Neural crest cell (in vitro differentiated cells): ENCODE measurements around the gene NR3C1. TPM values are rescaled to one million over a fixed set of nuclear protein-coding genes. Genes with fewer than 3 reads are reported as not detected.

Experiments
- DNase-seq: peaks from one replicate; pipeline ENCODE4 v3.0.0; 2021; ENCODE audit warnings: low read depth, mixed read lengths, low spot score
- H3K27ac Mint-ChIP-seq: one replicate; pipeline ENCODE4 v1.8.0; 2021; ENCODE audit warnings: mild to moderate bottlenecking, mixed read lengths; ENCODE audit not compliant: unreplicated experiment
- H3K27me3 Mint-ChIP-seq: 2 replicates; pipeline ENCODE4 v1.8.0; 2021; ENCODE audit warnings: low read depth, mild to moderate bottlenecking, mixed read lengths
- H3K36me3 Mint-ChIP-seq: 2 replicates; pipeline ENCODE4 v1.8.0; 2021; ENCODE audit warnings: low read depth, mild to moderate bottlenecking, mixed read lengths
- H3K4me1 Mint-ChIP-seq: 2 replicates; pipeline ENCODE4 v1.8.0; 2021; ENCODE audit warnings: mixed read lengths
- H3K4me3 Mint-ChIP-seq: one replicate; pipeline ENCODE4 v1.8.0; 2021; ENCODE audit warnings: mild to moderate bottlenecking, mixed read lengths
- H3K9me3 Mint-ChIP-seq: 2 replicates; pipeline ENCODE4 v1.8.0; 2021; ENCODE audit warnings: mixed read lengths
- total RNA-seq: library from RNA; stranded (reverse); gene quantifications from 2 replicates; pipeline ENCODE4 v1.2.1, GENCODE V29; 2021
- TF ChIP-seq, protein P1 (sequence below): fragments of 200-600 bp; sonication (generic); conservative IDR thresholded peaks from 2 replicates; pipeline ENCODE4 v1.5.0; 2021; ENCODE audit warnings: antibody characterized with exemption, mild to moderate bottlenecking

Gene NR3C1
- total RNA-seq, 1 donor from 2014 or later = 1.8 TPM

DNA sequence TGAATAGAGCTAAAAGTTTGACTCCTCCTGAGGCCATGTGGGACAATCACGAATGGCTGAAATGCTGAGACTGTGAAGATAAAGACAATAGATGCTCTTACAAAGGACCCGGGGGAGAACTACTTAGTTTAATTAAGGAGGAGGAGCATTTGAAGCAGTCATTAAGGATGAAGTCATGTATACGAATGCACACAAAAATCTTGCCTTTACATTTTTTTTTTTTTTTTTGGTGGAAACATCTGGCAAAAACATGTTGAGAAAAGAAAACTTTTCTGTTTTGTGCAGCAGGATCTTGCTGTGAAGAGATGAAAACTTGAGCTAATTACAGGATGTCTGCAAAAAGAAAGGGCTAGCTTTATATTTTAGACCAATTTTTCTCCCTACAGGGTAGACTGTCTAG, 42.3 kb upstream of the NR3C1 start:
- no peak overlapping the region for H3K4me3 Mint-ChIP-seq
- H3K9me3 Mint-ChIP-seq = no peaks in the 10 kb centered on the region
- no peak overlapping the region for H3K27ac Mint-ChIP-seq
- DNase-seq = no peak
- H3K36me3 Mint-ChIP-seq = no peaks in the 10 kb centered on the region
- H3K27me3 Mint-ChIP-seq = no peaks in the 10 kb centered on the region
- TF ChIP-seq, protein P1, sequence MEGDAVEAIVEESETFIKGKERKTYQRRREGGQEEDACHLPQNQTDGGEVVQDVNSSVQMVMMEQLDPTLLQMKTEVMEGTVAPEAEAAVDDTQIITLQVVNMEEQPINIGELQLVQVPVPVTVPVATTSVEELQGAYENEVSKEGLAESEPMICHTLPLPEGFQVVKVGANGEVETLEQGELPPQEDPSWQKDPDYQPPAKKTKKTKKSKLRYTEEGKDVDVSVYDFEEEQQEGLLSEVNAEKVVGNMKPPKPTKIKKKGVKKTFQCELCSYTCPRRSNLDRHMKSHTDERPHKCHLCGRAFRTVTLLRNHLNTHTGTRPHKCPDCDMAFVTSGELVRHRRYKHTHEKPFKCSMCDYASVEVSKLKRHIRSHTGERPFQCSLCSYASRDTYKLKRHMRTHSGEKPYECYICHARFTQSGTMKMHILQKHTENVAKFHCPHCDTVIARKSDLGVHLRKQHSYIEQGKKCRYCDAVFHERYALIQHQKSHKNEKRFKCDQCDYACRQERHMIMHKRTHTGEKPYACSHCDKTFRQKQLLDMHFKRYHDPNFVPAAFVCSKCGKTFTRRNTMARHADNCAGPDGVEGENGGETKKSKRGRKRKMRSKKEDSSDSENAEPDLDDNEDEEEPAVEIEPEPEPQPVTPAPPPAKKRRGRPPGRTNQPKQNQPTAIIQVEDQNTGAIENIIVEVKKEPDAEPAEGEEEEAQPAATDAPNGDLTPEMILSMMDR = no peak
- peaks cover 7% of the 10 kb centered on the region for H3K4me1 Mint-ChIP-seq

DNA sequence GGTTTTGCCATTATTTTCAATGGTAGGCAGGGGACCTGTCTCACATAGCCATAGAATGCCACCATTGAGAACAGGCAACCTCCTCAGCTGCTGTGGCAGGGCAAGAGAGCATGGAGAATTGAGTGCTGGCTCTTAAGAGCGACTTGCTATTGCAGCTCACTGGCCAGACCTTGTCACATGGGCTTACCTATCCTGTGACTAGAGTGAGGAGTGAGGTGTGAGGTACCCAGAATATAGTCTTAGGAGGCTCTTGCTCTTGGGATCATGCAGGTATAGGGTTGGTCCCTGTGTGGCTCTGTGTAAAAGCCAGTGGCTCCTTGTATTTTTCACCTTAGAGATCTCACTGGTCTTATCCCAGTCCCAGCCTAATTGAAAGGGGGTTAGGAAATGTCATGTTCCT, 39.8 kb upstream of the NR3C1 start:
- TF ChIP-seq, protein P1 = no peak

DNA sequence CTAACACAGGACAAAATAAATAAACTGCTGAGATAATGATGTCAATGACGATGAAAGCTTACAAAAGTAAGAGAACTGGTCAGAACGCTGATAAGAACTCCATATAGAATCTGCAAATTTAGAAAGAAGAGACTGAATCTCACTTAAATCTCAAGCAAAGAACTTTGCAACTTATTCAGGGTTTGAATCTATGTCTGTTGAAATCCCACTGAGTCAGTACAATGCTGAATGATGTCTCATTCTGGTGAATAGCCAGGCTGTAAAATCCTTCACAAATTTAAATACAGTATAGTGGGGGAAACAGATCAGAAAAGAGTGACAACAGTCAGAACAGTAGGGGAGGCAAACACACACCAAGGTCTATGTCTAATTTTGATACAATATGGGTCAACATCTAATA, 38.9 kb upstream of the NR3C1 start:
- no peak for DNase-seq
- TF ChIP-seq, protein P1 = no peak
- Mint-ChIP-seq H3K9me3 (no peaks in the 10 kb centered on the region), H3K27me3 (no peaks in the 10 kb centered on the region), H3K4me3 (no peak overlapping the region), H3K4me1 (peaks cover 13% of the 10 kb centered on the region), H3K36me3 (no peaks in the 10 kb centered on the region), H3K27ac (no peak overlapping the region)

More for the DNA sequence above, 39.8 kb upstream of the NR3C1 start:
- Mint-ChIP-seq H3K9me3 (no peaks in the 10 kb centered on the region), H3K4me1 (peaks cover 7% of the 10 kb centered on the region), H3K4me3 (no peak overlapping the region), H3K27me3 (no peaks in the 10 kb centered on the region), H3K36me3 (no peaks in the 10 kb centered on the region), H3K27ac (no peak overlapping the region)
- no peak for DNase-seq

DNA sequence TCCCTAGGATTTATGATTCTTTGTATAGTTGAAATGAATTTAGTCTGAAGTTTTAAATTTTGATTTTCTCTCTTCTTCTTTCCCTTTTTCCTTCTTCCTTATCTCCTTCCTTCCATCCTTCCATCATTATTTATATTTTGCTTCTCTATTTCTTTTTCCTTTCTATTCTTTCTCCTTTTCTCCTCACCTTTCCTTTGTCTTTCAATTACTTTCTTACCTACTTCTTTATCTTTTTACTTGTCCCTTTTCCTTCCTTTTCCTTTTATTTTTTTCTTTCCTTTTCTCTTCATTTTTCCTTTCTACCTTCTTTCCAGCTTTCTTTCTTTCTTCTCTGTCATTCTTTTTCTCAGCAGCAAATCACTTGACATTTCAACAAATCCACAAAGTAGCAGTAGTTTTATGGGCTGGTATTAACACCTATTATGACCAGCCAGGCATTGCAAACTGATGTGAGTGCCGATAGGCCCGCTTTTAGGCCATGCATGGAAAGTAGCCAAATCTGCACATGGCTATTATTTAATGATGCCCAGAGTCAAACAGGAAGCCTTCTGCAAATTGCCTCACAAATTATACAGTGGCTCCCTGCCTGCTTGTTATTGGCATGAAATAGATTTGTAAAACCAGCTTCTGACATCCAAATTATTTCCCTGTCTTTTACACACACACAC, 37.1 kb upstream of the NR3C1 start:
- peaks cover 12% of the 10 kb centered on the region for H3K4me1 Mint-ChIP-seq
- no peak for DNase-seq
- no peaks in the 10 kb centered on the region for H3K27me3 Mint-ChIP-seq
- H3K4me3 Mint-ChIP-seq = no peak overlapping the region
- H3K27ac Mint-ChIP-seq = no peak overlapping the region
- no peaks in the 10 kb centered on the region for H3K9me3 Mint-ChIP-seq
- TF ChIP-seq, protein P1 = no peak
- H3K36me3 Mint-ChIP-seq = no peaks in the 10 kb centered on the region

DNA sequence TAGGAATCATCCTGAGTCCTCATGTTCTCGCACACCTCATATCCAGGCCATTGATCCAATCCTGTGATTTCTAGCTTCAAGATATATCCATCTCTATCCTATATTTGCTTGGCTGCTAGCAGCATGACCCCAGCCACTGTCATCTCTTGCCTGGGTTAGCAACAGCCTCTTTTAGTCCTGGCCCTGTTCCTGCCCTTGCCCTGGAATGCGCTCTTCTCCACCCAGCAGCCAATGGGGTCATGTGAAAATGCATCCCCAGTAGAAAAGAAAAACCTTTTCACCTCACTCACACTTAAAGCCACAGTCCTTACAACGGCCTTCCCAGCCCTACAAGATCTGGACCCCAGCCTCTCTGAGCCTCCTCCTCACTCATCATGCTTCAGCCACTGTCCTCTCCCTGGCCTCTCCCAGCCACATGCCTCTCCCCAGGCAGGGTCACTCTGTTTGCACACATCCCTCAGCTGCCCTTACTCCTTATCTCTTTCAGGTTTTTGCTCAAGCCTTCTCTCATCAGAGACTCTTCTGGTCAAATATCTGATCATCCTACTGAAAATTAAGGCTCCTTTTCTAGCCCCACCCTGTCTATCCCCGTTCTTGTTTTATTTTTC, 34.3 kb upstream of the NR3C1 start:
- no peaks in the 10 kb centered on the region for H3K36me3 Mint-ChIP-seq
- H3K27ac Mint-ChIP-seq = peak overlapping the region; percentile 3
- H3K27me3 Mint-ChIP-seq = no peaks in the 10 kb centered on the region
- no peak for DNase-seq
- no peak overlapping the region for H3K4me3 Mint-ChIP-seq
- H3K4me1 Mint-ChIP-seq = peaks cover 15% of the 10 kb centered on the region
- TF ChIP-seq, protein P1 = no peak
- H3K9me3 Mint-ChIP-seq = no peaks in the 10 kb centered on the region
